ENCODE data around the gene GRM5.
A peak's percentile ranks its signal among the peaks of the same experiment; 100 is the strongest.

Gene GRM5

DNA sequence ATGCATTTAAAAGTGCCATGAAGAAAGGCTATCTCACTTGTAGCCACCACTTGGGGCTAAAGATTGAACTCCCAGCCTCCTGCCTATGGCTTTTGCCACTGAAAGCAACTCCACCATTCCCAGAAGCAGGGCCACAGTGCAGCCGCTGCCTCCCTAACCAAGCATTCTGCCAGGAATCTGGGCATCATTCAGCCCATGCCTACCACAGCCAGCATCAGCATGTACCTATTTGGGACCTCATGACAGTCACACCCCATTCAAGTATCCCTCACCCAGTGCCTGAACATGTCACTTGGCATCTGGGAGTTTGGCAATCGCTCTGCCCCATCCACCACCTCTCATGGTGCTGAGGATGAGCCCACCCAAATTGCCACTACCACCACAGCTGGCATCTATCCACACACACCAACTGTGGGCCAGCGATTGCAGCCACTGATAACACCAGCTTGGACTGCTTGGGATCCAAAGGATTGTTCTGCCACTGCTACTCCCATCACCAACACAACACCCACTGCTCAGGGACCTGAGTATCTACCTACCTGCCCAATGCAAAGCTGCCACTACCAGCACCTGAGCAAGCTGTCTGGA lies 234.4 kb downstream of the GRM5 start:
- Histone ChIP-seq H3K4me2 (ENCODE audit: low read length) (no peak overlapping the region), H3K9ac (ENCODE audit: low read length) (no peak overlapping the region), H3K79me2 (ENCODE audit: insufficient read depth, low read length) (no peaks in the 10 kb centered on the region), H3K27me3 (ENCODE audit: insufficient read depth, low read length) (no peaks in the 10 kb centered on the region), H2AFZ (ENCODE audit: low read length) (0 out of 2 replicates have a peak overlapping the region, but pooled peaks have one; percentile 14), H3K9me2 (ENCODE audit: low read depth, low read length) (no peaks in the 10 kb centered on the region), H4K20me1 (ENCODE audit: insufficient read depth, low read length) (no peaks in the 10 kb centered on the region), H3K36me3 (ENCODE audit: insufficient read depth, low read length) (no peaks in the 10 kb centered on the region), H3F3A (ENCODE audit: insufficient read depth, low read length) (no peaks in the 10 kb centered on the region), H3K9me3 (ENCODE audit: low read length) (no peaks in the 10 kb centered on the region), H3K4me3 (ENCODE audit: low read depth, low read length, poor library complexity, severe bottlenecking) (no peak overlapping the region), H3K27ac (ENCODE audit: low read depth, low read length, poor library complexity, severe bottlenecking) (no peak overlapping the region), H3K4me1 (ENCODE audit: insufficient read depth, low read length, severe bottlenecking) (peaks cover 6% of the 10 kb centered on the region)
- TF ChIP-seq, protein P1, sequence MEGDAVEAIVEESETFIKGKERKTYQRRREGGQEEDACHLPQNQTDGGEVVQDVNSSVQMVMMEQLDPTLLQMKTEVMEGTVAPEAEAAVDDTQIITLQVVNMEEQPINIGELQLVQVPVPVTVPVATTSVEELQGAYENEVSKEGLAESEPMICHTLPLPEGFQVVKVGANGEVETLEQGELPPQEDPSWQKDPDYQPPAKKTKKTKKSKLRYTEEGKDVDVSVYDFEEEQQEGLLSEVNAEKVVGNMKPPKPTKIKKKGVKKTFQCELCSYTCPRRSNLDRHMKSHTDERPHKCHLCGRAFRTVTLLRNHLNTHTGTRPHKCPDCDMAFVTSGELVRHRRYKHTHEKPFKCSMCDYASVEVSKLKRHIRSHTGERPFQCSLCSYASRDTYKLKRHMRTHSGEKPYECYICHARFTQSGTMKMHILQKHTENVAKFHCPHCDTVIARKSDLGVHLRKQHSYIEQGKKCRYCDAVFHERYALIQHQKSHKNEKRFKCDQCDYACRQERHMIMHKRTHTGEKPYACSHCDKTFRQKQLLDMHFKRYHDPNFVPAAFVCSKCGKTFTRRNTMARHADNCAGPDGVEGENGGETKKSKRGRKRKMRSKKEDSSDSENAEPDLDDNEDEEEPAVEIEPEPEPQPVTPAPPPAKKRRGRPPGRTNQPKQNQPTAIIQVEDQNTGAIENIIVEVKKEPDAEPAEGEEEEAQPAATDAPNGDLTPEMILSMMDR (IDR thresholded peaks at IDR 0.05; ENCODE audit: low read length), result no peak
- no peak for TF ChIP-seq EZH2 (IDR thresholded peaks at IDR 0.05; ENCODE audit: borderline replicate concordance, low read length)

DNA sequence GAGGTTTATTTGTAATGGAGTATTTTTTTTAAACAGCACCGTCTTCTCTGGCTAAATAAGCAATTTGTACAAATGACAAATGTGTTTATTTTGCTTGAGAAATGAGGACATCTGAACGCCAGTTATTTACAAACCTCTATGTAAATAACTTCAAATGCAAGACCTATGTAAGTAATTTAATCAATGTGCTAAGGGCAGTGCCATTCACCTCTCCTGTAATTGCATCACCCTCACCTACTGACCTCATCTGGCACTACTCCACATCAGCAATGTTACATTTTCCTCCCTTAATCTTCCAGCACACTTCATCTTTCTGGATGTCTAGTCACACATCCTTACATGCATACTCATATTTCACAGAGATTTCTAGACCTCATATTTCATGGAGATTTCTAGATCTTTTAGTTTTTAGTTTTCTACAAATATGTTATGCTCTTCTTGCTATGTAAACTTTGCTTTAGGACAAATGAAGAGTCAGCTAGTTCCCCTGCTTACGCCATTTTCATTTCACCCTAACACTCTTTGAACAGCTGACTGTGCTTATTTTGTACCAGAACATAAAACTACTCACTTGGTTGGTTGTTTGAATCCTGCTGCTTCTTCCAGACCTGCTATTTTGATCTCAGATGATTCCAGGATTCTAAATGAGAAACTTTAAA lies 238.6 kb downstream of the GRM5 start:
- H3K79me2 ChIP-seq (ENCODE audit: insufficient read depth, low read length), result no peaks in the 10 kb centered on the region
- no peaks in the 10 kb centered on the region for H3K9me2 ChIP-seq (ENCODE audit: low read depth, low read length)
- no peak overlapping the region for H3K4me2 ChIP-seq (ENCODE audit: low read length)
- H3F3A ChIP-seq (ENCODE audit: insufficient read depth, low read length), result no peaks in the 10 kb centered on the region
- H2AFZ ChIP-seq (ENCODE audit: low read length), result peak overlapping the region; percentile 86
- TF ChIP-seq, protein P1 (IDR thresholded peaks at IDR 0.05; ENCODE audit: low read length), result no peak
- TF ChIP-seq EZH2 (IDR thresholded peaks at IDR 0.05; ENCODE audit: borderline replicate concordance, low read length), result no peak
- no peaks in the 10 kb centered on the region for H3K27me3 ChIP-seq (ENCODE audit: insufficient read depth, low read length)
- H3K9me3 ChIP-seq (ENCODE audit: low read length), result no peaks in the 10 kb centered on the region
- H4K20me1 ChIP-seq (ENCODE audit: insufficient read depth, low read length), result no peaks in the 10 kb centered on the region
- H3K9ac ChIP-seq (ENCODE audit: low read length), result no peak overlapping the region
- no peak overlapping the region for H3K4me3 ChIP-seq (ENCODE audit: low read depth, low read length, poor library complexity, severe bottlenecking)
- no peak overlapping the region for H3K27ac ChIP-seq (ENCODE audit: low read depth, low read length, poor library complexity, severe bottlenecking)
- no peaks in the 10 kb centered on the region for H3K36me3 ChIP-seq (ENCODE audit: insufficient read depth, low read length)
- H3K4me1 ChIP-seq (ENCODE audit: insufficient read depth, low read length, severe bottlenecking), result peaks cover 27% of the 10 kb centered on the region

DNA sequence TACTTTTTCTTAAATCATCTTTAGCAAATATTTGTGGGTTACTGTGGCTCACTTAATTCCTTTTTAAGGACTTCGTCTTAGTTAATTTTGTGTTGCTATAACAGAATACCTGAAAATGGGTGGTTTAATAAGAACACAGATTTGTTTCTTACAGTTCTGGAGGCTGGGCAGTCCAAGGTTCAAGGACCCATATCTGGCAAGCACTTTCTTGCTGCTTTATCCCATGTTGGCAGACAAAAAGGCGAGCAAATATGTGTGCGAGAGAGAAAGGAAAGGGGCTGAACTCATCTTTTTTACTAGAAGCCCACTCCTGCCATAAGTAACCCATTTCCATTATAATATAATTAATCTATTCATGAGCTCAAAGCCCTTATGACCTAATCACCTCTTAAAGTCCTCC lies 246.2 kb downstream of the GRM5 start:
- Histone ChIP-seq H3K4me1 (ENCODE audit: insufficient read depth, low read length, severe bottlenecking) (peaks cover 23% of the 10 kb centered on the region), H3K9ac (ENCODE audit: low read length) (no peak overlapping the region), H3K4me3 (ENCODE audit: low read depth, low read length, poor library complexity, severe bottlenecking) (no peak overlapping the region), H3K9me2 (ENCODE audit: low read depth, low read length) (no peaks in the 10 kb centered on the region), H3F3A (ENCODE audit: insufficient read depth, low read length) (no peaks in the 10 kb centered on the region), H3K27me3 (ENCODE audit: insufficient read depth, low read length) (no peaks in the 10 kb centered on the region), H3K9me3 (ENCODE audit: low read length) (no peaks in the 10 kb centered on the region), H2AFZ (ENCODE audit: low read length) (no peak overlapping the region), H3K4me2 (ENCODE audit: low read length) (no peak overlapping the region), H3K79me2 (ENCODE audit: insufficient read depth, low read length) (no peaks in the 10 kb centered on the region), H3K36me3 (ENCODE audit: insufficient read depth, low read length) (no peaks in the 10 kb centered on the region), H4K20me1 (ENCODE audit: insufficient read depth, low read length) (no peaks in the 10 kb centered on the region), H3K27ac (ENCODE audit: low read depth, low read length, poor library complexity, severe bottlenecking) (no peak overlapping the region)
- TF ChIP-seq, protein P1 (IDR thresholded peaks at IDR 0.05; ENCODE audit: low read length), result no peak
- TF ChIP-seq EZH2 (IDR thresholded peaks at IDR 0.05; ENCODE audit: borderline replicate concordance, low read length), result no peak
